22Rv1 (cell line): ENCODE measurements around the gene RB1.

Source experiments
- ZFX ChIP-seq: fragments of 450-650 bp; IDR thresholded peaks from 2 replicates; pipeline ENCODE4 v1.6.1; 2017; ENCODE audit warnings: antibody characterized with exemption, borderline replicate concordance
- TF ChIP-seq, protein P1 (sequence below): fragments of 450-650 bp; IDR thresholded peaks from 2 replicates; pipeline ENCODE4 v1.5.1; 2017; ENCODE audit warnings: mild to moderate bottlenecking

DNA sequence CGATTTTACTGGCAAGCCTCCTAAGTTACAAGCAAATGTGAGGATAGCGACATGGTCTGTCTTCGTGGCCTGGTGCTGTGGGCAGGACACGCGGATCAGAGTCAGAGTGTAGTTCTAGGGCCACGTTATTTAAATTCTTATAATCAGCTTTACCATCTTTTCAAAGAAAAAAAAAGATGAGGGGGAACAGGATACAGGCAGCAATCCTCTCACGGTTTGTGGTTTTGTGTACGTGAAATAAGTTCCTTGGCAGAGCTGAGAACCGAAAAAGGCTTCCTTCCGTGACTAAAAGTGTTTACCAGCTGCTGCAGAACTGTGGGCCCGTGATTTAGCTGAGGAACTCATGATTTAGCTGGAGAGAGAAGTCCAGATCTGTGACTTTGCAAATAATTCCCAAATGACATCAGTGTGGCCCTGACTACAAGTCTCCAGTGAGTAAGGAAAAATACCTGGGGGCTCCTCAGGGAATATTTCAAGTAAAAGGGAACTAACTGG is 202.1 kb downstream of the RB1 start:
- TF ChIP-seq, protein P1, sequence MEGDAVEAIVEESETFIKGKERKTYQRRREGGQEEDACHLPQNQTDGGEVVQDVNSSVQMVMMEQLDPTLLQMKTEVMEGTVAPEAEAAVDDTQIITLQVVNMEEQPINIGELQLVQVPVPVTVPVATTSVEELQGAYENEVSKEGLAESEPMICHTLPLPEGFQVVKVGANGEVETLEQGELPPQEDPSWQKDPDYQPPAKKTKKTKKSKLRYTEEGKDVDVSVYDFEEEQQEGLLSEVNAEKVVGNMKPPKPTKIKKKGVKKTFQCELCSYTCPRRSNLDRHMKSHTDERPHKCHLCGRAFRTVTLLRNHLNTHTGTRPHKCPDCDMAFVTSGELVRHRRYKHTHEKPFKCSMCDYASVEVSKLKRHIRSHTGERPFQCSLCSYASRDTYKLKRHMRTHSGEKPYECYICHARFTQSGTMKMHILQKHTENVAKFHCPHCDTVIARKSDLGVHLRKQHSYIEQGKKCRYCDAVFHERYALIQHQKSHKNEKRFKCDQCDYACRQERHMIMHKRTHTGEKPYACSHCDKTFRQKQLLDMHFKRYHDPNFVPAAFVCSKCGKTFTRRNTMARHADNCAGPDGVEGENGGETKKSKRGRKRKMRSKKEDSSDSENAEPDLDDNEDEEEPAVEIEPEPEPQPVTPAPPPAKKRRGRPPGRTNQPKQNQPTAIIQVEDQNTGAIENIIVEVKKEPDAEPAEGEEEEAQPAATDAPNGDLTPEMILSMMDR, result no peak
- no peak for TF ChIP-seq ZFX
